WI38 (cell line): ENCODE data around the gene TGFB2.

ENCODE experiments used
- H3K4me3 ChIP-seq: 2 replicates; pipeline ENCODE4 v1.5.1; 2011; ENCODE audit warnings: low read depth, mild to moderate bottlenecking, control low read depth, low read length
- TF ChIP-seq, protein P1 (sequence below): IDR thresholded peaks from 2 replicates; pipeline ENCODE4 v1.5.1; 2012; ENCODE audit warnings: low read depth, mild to moderate bottlenecking, control low read depth, low read length

The TGFB2 gene

DNA sequence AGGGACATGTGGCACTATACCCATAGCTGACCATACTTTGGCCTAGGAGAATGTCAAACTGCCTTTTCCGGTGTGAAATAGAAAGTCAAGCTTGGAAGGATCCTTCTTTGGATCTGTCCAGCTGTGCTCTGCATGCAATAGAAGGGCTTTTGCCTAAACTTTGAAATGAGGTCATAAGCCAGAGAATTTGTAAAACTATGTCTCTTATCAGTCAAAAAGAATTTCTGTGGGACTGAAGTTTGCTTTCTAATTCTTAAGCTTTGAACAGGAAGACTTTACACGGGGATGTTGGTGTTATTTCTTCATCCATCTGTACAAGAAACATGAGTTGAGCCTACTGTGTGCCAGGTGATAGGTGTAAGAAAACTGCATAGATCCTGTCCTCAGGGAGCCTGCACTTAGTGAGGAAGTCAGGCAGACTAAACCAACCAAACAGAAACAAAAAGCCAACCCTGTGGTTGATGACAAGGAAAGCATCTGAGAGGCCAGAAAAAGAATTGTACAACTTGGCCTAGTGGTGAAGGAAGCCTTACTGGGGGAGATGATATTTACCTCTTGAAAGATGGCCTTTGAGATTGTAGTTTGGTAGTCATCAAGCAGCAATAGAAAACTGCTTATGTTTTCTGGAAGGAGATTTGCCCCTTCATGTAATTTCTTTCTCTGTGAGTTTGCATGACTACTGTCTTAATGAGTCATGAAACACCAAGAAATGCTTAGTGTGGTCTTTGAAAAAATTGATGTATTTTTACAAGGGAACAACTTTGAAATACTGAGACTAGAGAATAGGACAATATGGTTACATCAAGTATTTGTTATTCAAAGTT, 24.8 kb downstream of the TGFB2 start:
- TF ChIP-seq, protein P1, sequence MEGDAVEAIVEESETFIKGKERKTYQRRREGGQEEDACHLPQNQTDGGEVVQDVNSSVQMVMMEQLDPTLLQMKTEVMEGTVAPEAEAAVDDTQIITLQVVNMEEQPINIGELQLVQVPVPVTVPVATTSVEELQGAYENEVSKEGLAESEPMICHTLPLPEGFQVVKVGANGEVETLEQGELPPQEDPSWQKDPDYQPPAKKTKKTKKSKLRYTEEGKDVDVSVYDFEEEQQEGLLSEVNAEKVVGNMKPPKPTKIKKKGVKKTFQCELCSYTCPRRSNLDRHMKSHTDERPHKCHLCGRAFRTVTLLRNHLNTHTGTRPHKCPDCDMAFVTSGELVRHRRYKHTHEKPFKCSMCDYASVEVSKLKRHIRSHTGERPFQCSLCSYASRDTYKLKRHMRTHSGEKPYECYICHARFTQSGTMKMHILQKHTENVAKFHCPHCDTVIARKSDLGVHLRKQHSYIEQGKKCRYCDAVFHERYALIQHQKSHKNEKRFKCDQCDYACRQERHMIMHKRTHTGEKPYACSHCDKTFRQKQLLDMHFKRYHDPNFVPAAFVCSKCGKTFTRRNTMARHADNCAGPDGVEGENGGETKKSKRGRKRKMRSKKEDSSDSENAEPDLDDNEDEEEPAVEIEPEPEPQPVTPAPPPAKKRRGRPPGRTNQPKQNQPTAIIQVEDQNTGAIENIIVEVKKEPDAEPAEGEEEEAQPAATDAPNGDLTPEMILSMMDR, result no peak

DNA sequence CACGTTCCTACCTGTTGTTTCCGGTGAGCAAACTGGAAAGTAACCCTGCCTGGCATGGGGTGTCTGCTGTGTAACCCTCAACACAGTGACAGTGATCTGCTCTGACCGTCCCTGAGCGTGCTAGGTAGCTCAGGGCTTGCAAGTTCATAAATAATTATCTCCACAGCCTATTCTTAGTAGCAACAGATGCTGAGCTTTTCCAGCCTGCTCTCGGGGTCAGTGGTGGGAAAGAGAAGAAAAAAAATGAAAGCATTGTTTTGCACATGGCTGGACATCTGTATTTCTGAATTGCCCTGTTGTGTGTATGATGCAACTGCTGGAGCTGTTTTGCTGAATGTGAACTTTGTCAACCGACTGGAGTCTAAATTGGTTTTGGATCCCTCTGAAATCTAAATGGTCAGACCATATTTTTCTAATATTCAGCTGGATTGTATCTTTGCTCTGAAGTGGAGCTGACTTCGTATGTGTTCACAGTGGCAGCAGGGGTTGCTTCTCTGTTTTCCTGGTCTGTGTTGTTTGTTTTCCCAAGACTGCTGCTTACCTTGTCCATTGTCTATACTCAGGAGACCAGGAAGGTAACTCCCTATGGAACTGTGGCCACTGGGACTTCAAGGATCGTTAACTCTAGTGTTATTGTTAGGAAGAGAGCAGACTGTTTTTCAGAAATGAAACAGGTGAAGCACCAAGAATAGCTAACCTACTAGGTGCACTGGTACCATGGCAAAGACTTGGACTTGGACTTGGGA, 27.0 kb downstream of the TGFB2 start:
- H3K4me3 ChIP-seq, result no peak overlapping the region
- TF ChIP-seq, protein P1, result no peak

More for the DNA sequence above, 24.8 kb downstream of the TGFB2 start:
- no peak overlapping the region for H3K4me3 ChIP-seq

DNA sequence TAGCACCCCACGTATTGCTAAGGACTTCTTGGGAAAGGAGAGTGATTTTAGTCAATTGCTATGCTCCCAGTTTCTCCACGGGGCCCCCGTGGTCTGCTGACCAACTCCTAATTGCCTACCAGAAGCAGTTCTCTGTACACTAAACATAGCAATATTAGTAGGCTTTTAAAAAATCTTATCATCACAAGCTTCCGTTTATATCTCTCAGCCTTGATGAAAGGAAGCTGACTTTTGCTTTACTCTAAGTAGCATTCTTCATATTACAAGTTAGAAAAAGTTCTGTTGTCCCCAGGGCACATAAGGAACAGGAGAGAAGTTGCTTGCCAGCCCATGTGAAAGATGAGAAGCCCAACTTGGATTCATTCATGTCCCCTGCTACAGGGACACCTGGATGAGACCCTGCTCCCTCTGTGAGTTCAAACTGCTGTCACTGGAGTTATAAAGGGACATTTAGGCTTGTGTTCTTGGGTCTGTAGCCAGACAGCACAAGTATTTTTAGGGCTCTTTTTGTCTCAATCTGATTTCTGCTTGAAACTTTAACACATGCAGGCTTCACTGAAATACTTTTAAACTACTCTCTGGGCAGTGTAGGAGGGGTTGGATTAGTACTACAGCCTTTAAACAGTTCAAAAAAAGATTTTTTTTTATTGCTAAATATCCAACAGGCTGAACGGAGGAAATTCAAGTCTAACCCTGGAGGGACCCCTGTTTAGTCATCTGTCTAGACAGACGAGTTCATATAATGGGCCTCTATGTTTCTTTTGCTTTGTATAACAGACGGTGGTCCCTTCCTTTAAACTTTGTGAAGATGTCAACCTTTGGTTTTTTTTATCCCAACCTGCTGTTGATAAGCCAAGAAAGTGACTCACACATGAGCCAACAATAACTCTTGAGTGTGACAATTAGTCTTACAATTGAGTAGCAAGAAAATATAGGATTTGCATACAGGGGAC, 29.5 kb downstream of the TGFB2 start:
- H3K4me3 ChIP-seq, result no peak overlapping the region
- TF ChIP-seq, protein P1, result no peak

DNA sequence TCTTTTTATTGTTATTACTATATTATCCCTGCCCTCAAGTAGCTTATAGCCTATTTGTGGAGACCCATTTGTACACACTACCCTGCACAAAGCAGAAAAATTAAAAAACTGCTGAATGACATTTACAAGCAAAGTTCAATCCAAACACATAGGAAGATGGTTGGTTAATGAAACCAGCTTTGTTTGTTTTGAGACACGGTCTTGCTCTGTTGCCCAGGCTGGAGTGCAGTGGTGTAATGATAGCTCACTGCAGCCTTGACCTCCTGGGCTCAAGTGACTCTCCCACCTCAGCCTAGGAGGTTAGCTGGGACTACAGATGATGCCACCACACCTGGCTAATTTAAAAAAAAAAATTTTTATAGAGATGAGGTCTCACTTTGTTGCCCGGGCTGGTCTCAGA, 31.6 kb downstream of the TGFB2 start:
- TF ChIP-seq, protein P1, result no peak
- H3K4me3 ChIP-seq, result 0 out of 2 replicates have a peak overlapping the region, but pooled peaks have one; percentile 11

DNA sequence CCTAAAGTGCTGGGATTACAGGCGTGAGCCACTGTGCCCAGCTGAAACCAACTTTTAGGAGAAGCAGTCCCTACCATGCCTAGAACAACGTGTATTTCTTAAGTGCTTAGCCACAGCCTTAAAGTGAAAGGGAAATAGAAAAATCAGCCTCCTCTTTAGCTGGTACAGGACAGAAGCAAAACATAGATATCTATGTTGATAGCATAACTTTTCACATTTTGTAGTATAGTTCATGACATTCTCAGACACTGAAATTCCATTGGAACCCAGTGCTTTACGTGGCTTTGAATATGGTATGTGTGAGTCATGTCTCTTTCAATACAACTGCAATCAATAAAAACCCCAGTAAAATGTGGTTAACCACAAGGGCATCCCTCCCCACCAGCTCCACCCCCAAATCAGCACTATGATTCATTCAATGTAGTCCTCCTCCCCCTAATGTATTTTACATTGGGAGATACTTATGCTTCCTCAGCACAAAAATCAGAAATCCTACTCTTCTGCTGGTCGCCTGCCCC, 32.1 kb downstream of the TGFB2 start:
- TF ChIP-seq, protein P1, result no peak
- 0 out of 2 replicates have a peak overlapping the region, but pooled peaks have one; percentile 11 for H3K4me3 ChIP-seq

DNA sequence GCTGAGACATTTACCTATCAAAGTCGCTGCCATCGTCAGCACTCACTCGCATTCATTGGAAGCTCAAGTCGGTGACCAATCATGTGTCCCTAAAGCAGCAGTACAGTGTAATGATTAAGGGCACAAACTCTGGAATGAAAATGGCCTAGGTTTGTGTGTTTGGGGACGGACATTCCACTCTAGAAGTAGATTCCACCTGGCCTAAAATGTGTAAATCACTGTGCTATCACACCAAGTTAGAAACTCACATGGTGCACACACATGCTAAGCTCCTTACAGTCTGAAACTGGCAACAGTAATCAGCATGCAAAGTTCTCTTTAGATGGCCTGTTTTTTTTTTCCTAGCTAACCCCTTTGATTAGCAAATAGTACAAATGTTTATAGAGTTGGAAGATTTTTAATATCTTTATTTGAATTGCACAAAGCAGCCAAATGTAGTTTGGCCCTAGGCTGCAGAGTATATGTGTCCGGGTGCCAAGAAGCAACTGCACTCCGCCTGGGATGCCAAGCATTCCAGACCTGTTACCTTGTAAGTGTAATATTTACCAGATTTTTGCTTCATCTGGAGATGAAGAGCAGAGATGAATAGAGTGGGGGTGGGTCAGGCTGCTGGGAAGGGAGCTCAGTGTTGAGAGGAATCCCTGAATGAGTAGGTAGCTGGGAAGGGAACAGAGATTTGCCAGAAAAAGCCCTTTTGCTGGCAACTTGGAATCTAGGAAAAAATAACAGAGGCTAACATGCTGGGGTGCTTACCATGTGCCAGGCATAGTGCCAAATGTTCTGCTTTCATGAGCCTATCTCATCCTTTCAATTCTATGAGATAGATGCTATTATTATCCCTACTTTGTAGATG, 35.2 kb downstream of the TGFB2 start:
- TF ChIP-seq, protein P1, result no peak
- no peak overlapping the region for H3K4me3 ChIP-seq
